T-cell (primary cell): ENCODE results near the gene SPATA21. TPM values are rescaled to one million over a fixed set of nuclear protein-coding genes. Genes with fewer than 3 reads are reported as not detected.

Source experiments
- ATAC-seq, 4 experiments: fragments of 200-7000 bp in 3 of 4; fragments of 150-1000 bp in 1 of 4; cut with Tn5 transposase; replicated peaks in 1 of 4; 1 replicate in 3 of 4; 2 replicates in 1 of 4; pipeline ENCODE4 v1.10.0; 2021; ENCODE audit warnings: moderate library complexity in 3 of 4, mild to moderate bottlenecking in 2 of 4, moderate number of reproducible peaks in 1 of 4
- CTCF ChIA-PET, 2 donors: fragments of 300-600 bp; sonication (Branson Sonifier 250); formaldehyde crosslinking; loops; one replicate each; lab custom pipeline; 2022; ENCODE audit warnings: antibody characterized with exemption in 2 of 2; lab: Charles Lee
- POLR2A ChIA-PET, 2 donors: fragments of 300-600 bp; sonication (Branson Sonifier 250); formaldehyde crosslinking; loops; one replicate each; lab custom pipeline; 2022; ENCODE audit warnings: antibody characterized with exemption in 2 of 2; lab: Charles Lee
- DNase-seq, 35 experiments: peaks; one replicate each; pipeline versions ENCODE4 v3.0.0 to v3.0.0-alpha.2; 2013 to 2023
- H3K27ac ChIP-seq: one replicate; pipeline ENCODE4 v1.5.1; 2013; ENCODE audit warnings: low read length
- H3K27me3 ChIP-seq, 2 experiments: replicated peaks in 1 of 2; 1 replicate in 1 of 2; 2 replicates in 1 of 2; pipeline versions ENCODE4 v1.6.1 to v1.7.0; 2013; ENCODE audit warnings: low read length in 1 of 2, mixed read lengths in 1 of 2; ENCODE audit not compliant: control insufficient read depth in 2 of 2, insufficient read depth in 2 of 2; ENCODE audit errors: extremely low read depth in 1 of 2
- H3K36me3 ChIP-seq, 2 donors: 1 replicate in 1 of 2; 2 replicates in 1 of 2; pipeline versions ENCODE4 v1.6.1 to v1.7.0; 2013; ENCODE audit warnings: low read length in 1 of 2; ENCODE audit not compliant: control insufficient read depth in 2 of 2, insufficient read depth in 1 of 2; ENCODE audit errors: extremely low read depth in 1 of 2
- H3K4me1 ChIP-seq, 2 experiments: 1 replicate in 1 of 2; 2 replicates in 1 of 2; pipeline versions ENCODE4 v1.6.1 to v1.7.0; 2013; ENCODE audit warnings: low read length in 2 of 2, mixed read lengths in 1 of 2; ENCODE audit not compliant: insufficient read depth in 2 of 2, control insufficient read depth in 1 of 2; ENCODE audit errors: extremely low read depth in 1 of 2
- H3K4me3 ChIP-seq, 2 donors: 1 replicate in 1 of 2; 2 replicates in 1 of 2; pipeline versions ENCODE4 v1.5.1 to v1.7.0; 2013; ENCODE audit warnings: mild to moderate bottlenecking in 2 of 2, low read length in 1 of 2, moderate library complexity in 1 of 2; ENCODE audit not compliant: control insufficient read depth in 1 of 2; ENCODE audit errors: extremely low read depth in 1 of 2
- H3K9me3 ChIP-seq: 2 replicates; pipeline ENCODE4 v1.7.0; 2013
- H3K27ac Mint-ChIP-seq, 2 donors: one replicate each; pipeline ENCODE4 v1.8.0; 2020 to 2021; ENCODE audit warnings: mild to moderate bottlenecking in 2 of 2, mixed read lengths in 2 of 2
- H3K27me3 Mint-ChIP-seq, 2 donors: one replicate each; pipeline ENCODE4 v1.8.0; 2021 to 2022; ENCODE audit warnings: mixed read lengths in 2 of 2
- H3K36me3 Mint-ChIP-seq: one replicate; pipeline ENCODE4 v1.8.0; 2021; ENCODE audit warnings: mixed read lengths
- H3K4me1 Mint-ChIP-seq, 3 donors: one replicate each; pipeline ENCODE4 v1.8.0; 2020 to 2022; ENCODE audit warnings: mixed read lengths in 3 of 3, mild to moderate bottlenecking in 1 of 3
- H3K4me3 Mint-ChIP-seq, 3 donors: one replicate each; pipeline ENCODE4 v1.8.0; 2020 to 2022; ENCODE audit warnings: mild to moderate bottlenecking in 3 of 3, mixed read lengths in 3 of 3, moderate library complexity in 3 of 3
- H3K9me3 Mint-ChIP-seq, 3 donors: one replicate each; pipeline ENCODE4 v1.8.0; 2020 to 2022; ENCODE audit warnings: mixed read lengths in 3 of 3
- WGBS: methylation state at CpG from one replicate; pipeline ENCODE4 v1.1.5; 2013; ENCODE audit warnings: missing lambda C conversion rate; ENCODE audit not compliant: insufficient coverage; 5-methylcytosine and 5-hydroxymethylcytosine counted together
- total RNA-seq, 35 experiments: library from RNA in 6 of 35; stranded (reverse) in 6 of 35; fragments of 120-200 nt in 1 of 35; gene quantifications; one replicate each; pipeline versions ENCODE4 v1.2.1 to v1.2.4 and lab custom pipeline; 2013 to 2026

The SPATA21 gene
- total RNA-seq, 5 donors from 2014 or later (not counting 1 experiment from before 2014, with no cell fraction given): not detected

- no peaks in the 10 kb centered on the region for H3K9me3 Mint-ChIP-seq
- H3K4me3 ChIP-seq: no peak overlapping the region
- ChIA-PET POLR2A (no interaction called here), CTCF (no interaction called here)
- H3K27me3 ChIP-seq: no peaks in the 10 kb centered on the region
- DNase-seq (no peak), ATAC-seq (no peak)
- H3K36me3 ChIP-seq: peaks cover 2 to 5% of the 10 kb centered on the region in 2 donors
- H3K27me3 Mint-ChIP-seq: no peaks in the 10 kb centered on the region
- H3K4me3 Mint-ChIP-seq: peak overlapping the region in 1 of 3 donors; percentile 73
- H3K9me3 ChIP-seq: no peaks in the 10 kb centered on the region
- no CpG with 5 or more reads among the region's 5 CpGs for WGBS
- peaks cover 10% of the 10 kb centered on the region for H3K36me3 Mint-ChIP-seq
- H3K27ac Mint-ChIP-seq: peak overlapping the region; percentile 57 to 83
- peaks cover 67 to 75% (median 69%) of the 10 kb centered on the region in 3 donors for H3K4me1 Mint-ChIP-seq
- no peak overlapping the region for H3K27ac ChIP-seq
- peaks cover 28 to 68% of the 10 kb centered on the region in 2 experiments for H3K4me1 ChIP-seq
Observed at GRCh38 chr1:16383888-16384287, 53.3 kb downstream of the SPATA21 start.

- Histone ChIP-seq H3K27ac (no peak overlapping the region), H3K4me3 (no peak overlapping the region), H3K36me3 (peaks cover 2 to 4% of the 10 kb centered on the region in 2 donors), H3K4me1 (peaks cover 20 to 72% of the 10 kb centered on the region in 2 experiments), H3K27me3 (no peaks in the 10 kb centered on the region), H3K9me3 (no peaks in the 10 kb centered on the region)
- 97% methylated on average over 4 of the region's 4 CpGs for WGBS
- DNase-seq (no peak), ATAC-seq (no peak)
- Mint-ChIP-seq H3K9me3 (no peaks in the 10 kb centered on the region), H3K27me3 (no peaks in the 10 kb centered on the region), H3K4me3 (no peak overlapping the region), H3K4me1 (peaks cover 70 to 81% (median 71%) of the 10 kb centered on the region in 3 donors), H3K27ac (no peak overlapping the region), H3K36me3 (peaks cover 10% of the 10 kb centered on the region)
- ChIA-PET CTCF (interaction anchor here in 1 of 2 donors (0.6 kb wide), 1 partner anchor 11 kb away, joined by 3 read pairs; no protein-coding TSS in a partner anchor), POLR2A (interaction anchor here (0.6 to 0.7 kb wide), 3 partner anchors 13 to 31 kb away, joined by 3 to 5 read pairs (median 4); no protein-coding TSS in a partner anchor)
Observed at GRCh38 chr1:16380868-16381267, 56.4 kb downstream of the SPATA21 start.

DNA sequence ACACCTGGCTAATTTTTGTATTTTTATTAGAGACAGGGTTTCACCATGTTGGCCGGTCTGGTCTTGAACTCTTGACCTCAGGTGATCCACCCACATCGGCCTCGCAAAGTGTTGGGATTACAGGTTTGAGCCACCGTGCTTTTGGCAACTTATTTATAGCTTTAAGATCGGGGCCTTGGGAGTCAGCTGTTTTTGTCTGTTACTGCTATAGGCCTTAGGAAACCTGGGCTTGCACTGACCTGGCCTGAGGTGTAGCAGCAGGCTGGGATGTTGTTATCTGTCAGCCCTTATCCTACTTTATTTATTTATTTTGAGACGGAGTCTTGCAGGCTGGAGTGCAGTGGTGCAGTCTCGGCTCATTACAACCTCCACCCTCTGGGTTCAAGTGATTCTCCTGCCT lies 58.8 kb downstream of the SPATA21 start:
- POLR2A ChIA-PET: interaction anchor here in 1 of 2 donors (0.6 kb wide), 1 partner anchor 9 kb away, joined by 4 read pairs; no protein-coding TSS in a partner anchor
- no peak for ATAC-seq
- Histone ChIP-seq H3K9me3 (no peaks in the 10 kb centered on the region), H3K36me3 (peaks cover 2% of the 10 kb centered on the region in 2 donors), H3K27me3 (no peaks in the 10 kb centered on the region), H3K4me1 (peaks cover 2 to 69% of the 10 kb centered on the region in 2 experiments), H3K27ac (no peak overlapping the region), H3K4me3 (no peak overlapping the region)
- CTCF ChIA-PET: no interaction called here
- no peak for DNase-seq
- H3K9me3 Mint-ChIP-seq: no peaks in the 10 kb centered on the region
- peaks cover 18% of the 10 kb centered on the region for H3K36me3 Mint-ChIP-seq
- 94% methylated on average over 5 of the region's 7 CpGs for WGBS
- H3K4me1 Mint-ChIP-seq: peaks cover 72 to 76% (median 74%) of the 10 kb centered on the region in 3 donors
- no peak overlapping the region for H3K27ac Mint-ChIP-seq
- H3K4me3 Mint-ChIP-seq: no peak overlapping the region
- H3K27me3 Mint-ChIP-seq: no peaks in the 10 kb centered on the region

- Histone ChIP-seq H3K27ac (no peak overlapping the region), H3K36me3 (peaks cover 2 to 9% of the 10 kb centered on the region in 2 donors), H3K27me3 (no peaks in the 10 kb centered on the region), H3K4me1 (peaks cover 0 to 75% of the 10 kb centered on the region in 2 experiments), H3K9me3 (no peaks in the 10 kb centered on the region), H3K4me3 (no peak overlapping the region)
- Mint-ChIP-seq H3K9me3 (no peaks in the 10 kb centered on the region), H3K36me3 (peaks cover 22% of the 10 kb centered on the region), H3K27ac (peak overlapping the region in 1 of 2 donors; percentile 59), H3K27me3 (no peaks in the 10 kb centered on the region), H3K4me3 (peak overlapping the region in 2 of 3 donors; percentile 22 to 24), H3K4me1 (peaks cover 75 to 79% (median 76%) of the 10 kb centered on the region in 3 donors)
- DNase-seq (no peak), ATAC-seq (no peak)
- CTCF ChIA-PET: no interaction called here
- 86% methylated on average over 2 of the region's 4 CpGs for WGBS
- POLR2A ChIA-PET: interaction anchor here in 1 of 2 donors (0.7 kb wide), 1 partner anchor 200 kb away, joined by 3 read pairs; no protein-coding TSS in a partner anchor
Observed at GRCh38 chr1:16376971-16377370, 60.3 kb downstream of the SPATA21 start.

- Mint-ChIP-seq H3K4me1 (peaks cover 73 to 83% (median 81%) of the 10 kb centered on the region in 3 donors), H3K36me3 (peaks cover 23% of the 10 kb centered on the region), H3K27me3 (no peaks in the 10 kb centered on the region), H3K27ac (peak overlapping the region in 1 of 2 donors; percentile 27), H3K9me3 (no peaks in the 10 kb centered on the region), H3K4me3 (peak overlapping the region in 1 of 3 donors; percentile 39)
- H3K36me3 ChIP-seq: peaks cover 2 to 9% of the 10 kb centered on the region in 2 donors
- ChIA-PET POLR2A (interaction anchor here (0.6 to 0.7 kb wide), 3 partner anchors 18 to 654 kb away, joined by 3 to 4 read pairs (median 4); no protein-coding TSS in a partner anchor), CTCF (interaction anchor here in 1 of 2 donors (0.5 kb wide), 1 partner anchor 20 kb away, joined by 4 read pairs; no protein-coding TSS in a partner anchor)
- DNase-seq (no peak), ATAC-seq (no peak)
- H3K27ac ChIP-seq: no peak overlapping the region
- 100% methylated on average over 1 of the region's 15 CpGs for WGBS
- no peaks in the 10 kb centered on the region for H3K9me3 ChIP-seq
- peaks cover 3 to 74% of the 10 kb centered on the region in 2 experiments for H3K4me1 ChIP-seq
- no peak overlapping the region for H3K4me3 ChIP-seq
- no peaks in the 10 kb centered on the region for H3K27me3 ChIP-seq
Observed at GRCh38 chr1:16375521-16376340, 61.5 kb downstream of the SPATA21 start.

DNA sequence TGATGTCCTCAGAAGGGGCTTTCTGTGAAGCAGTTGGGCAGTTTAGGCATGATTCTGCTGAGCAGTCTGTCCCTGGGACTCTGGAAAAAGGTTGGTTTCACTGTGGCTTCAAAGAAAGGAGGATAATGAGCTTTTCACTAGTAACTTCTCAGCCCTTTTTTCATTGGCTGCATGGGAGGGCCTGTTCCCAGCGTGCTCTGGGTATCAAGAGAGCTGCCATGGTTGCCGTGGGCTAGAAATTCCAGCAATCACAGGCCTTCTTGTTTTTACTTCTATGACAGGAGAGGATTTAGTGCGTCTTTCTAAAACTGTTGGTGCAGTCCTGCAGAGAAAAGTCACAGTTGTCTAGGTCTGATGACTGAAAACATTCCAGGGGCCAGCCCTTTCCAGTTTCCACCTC lies 63.0 kb downstream of the SPATA21 start:
- H3K9me3 Mint-ChIP-seq: no peaks in the 10 kb centered on the region
- Histone ChIP-seq H3K27me3 (no peaks in the 10 kb centered on the region), H3K36me3 (peaks cover 0 to 7% of the 10 kb centered on the region in 2 donors), H3K4me3 (no peak overlapping the region), H3K9me3 (no peaks in the 10 kb centered on the region), H3K27ac (no peak overlapping the region), H3K4me1 (peaks cover 3 to 75% of the 10 kb centered on the region in 2 experiments)
- peak overlapping the region in 1 of 2 donors; percentile 55 for H3K27ac Mint-ChIP-seq
- 80% methylated on average over 1 of the region's 3 CpGs for WGBS
- ATAC-seq (no peak), DNase-seq (no peak)
- H3K36me3 Mint-ChIP-seq: peaks cover 23% of the 10 kb centered on the region
- POLR2A ChIA-PET: interaction anchor here (0.6 to 1.1 kb wide), 2 partner anchors 12 to 13 kb away, joined by 3 read pairs; no protein-coding TSS in a partner anchor
- no peaks in the 10 kb centered on the region for H3K27me3 Mint-ChIP-seq
- H3K4me3 Mint-ChIP-seq: peak overlapping the region in 1 of 3 donors; percentile 36
- H3K4me1 Mint-ChIP-seq: peaks cover 70 to 85% (median 83%) of the 10 kb centered on the region in 3 donors
- CTCF ChIA-PET: no interaction called here
